Measurements from ENCODE around the gene NGB. TPM values are rescaled to one million over a fixed set of nuclear protein-coding genes. Genes with fewer than 3 reads are reported as not detected.

NGB gene
- total RNA-seq, 1 experiment from 2014 or later = not detected

DNA sequence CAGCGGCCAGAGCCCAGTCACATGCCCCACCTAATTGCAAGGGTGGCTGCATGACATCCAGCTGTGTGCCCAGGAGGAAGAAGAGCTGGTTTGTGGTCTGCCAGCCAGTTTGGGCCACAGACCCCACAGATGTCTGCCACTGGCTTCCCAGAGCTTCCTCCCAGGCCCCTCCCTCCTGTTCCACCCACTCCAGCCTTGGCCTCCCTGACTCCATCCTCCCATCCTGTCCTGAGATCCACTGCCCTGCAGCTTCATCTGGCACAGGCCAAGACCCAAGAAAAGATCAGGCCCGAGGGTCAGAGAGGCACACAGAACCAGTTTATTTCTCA is 5.9 kb downstream of the NGB start:
- no peak for DNase-seq (ENCODE audit: low spot score)

DNA sequence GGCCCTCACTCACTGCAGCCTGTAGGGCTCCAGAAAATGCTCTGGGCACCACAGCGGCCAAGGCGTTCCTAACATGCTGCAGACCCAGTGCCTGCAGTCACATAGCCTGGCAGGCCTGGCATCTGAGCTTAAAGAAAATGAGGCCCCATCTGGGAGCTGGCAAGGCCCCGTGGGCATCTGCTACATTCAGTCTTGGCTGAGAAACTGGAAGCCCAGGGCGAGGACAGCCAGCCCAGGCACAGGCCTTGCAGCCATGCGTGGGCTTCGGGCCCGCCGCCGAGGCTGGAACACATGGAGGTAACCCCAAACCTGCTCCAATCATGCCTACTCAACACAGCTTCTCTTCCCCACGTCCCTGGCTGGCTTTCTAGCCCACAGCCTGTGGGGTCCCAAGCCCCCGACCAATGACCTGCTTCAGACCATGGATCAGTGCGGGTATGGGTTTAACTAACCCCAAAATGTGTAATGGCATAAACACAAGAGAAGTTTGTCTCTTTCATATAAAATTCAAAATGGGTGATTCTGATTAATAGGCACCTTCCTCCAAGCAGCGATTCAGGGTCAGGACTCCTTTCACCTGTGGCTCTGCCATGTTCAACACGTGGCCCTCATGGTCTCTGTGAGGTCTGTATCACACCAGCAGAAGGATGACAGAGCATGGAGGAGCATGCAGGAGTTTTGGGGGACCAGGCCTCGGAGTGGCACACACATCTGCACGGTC is 6.4 kb downstream of the NGB start:
- DNase-seq (ENCODE audit: low spot score) = no peak

DNA sequence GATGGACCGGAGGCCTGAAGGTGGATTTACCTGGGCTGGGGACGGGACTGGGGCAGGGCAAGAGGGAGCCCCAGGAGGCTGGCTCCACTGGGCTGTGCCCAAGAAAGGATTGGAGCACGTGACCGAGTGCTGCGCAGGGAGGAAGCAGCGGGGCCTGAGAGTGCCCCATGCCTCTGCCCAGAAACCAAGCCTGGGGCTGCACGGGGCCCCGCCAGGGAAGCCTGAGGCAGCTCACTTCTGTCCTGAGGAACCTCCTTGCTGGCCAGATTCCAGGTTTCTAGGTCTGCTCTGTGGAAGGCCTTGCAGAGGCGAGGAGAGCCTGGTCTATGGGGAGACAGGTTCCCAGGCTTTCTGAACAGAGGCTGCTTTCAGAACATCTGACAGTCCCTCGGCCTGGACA is 10.4 kb downstream of the NGB start:
- no peak for DNase-seq (ENCODE audit: low spot score)

DNA sequence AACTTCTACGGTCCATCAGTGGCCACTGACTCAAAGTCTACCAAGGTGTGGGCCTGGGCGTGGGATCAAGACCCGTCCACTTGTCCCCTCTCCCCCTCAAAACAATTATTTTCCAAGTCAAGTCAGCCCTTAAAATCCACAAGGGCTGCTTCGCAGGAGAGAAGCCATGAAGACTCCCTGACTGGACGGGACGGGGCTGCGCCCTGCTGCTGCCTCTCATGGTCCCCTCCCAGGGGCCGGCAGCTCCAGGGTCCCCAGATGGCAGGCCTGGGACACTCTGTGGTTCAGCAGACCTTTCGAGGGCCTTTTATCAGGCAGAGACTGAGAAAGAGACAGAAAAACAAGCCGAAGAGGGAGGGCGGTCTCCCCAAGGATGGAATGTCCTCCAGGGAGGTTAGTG is 10.8 kb downstream of the NGB start:
- DNase-seq (ENCODE audit: low spot score) = no peak

DNA sequence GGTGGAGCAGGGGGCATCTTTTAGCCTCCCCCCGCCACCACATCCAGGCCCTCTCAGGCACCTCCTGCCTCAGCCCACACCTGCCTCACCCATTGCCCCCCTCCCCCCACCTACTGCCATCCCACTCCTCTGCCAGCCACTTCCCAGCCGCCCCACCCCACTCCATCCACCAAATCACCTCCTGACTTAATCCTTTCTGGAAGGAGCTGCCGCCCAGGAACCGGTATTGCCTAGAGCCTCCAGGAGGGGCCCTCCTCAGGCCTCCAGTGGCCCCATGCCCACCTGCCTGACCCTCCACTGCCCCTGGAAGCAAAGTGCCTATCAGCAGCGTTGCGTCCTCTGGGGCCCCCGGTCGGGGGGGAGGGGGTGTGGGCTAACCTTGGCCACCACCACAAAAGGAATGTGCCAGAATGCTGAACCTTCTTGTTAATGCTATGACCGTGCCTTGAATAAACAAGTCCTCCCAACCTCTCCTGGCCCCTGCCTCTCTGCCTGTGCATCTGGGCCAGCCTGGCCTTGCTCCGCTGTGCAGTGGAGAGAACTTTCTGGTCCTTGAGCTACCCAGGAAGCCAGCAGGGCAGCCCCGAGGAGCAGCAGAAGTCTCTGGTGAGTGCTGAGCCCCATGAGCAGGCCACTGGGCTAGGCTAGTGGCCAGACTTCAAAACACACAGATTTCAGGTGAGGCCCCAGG is 11.8 kb downstream of the NGB start:
- no peak for DNase-seq (ENCODE audit: low spot score)

DNA sequence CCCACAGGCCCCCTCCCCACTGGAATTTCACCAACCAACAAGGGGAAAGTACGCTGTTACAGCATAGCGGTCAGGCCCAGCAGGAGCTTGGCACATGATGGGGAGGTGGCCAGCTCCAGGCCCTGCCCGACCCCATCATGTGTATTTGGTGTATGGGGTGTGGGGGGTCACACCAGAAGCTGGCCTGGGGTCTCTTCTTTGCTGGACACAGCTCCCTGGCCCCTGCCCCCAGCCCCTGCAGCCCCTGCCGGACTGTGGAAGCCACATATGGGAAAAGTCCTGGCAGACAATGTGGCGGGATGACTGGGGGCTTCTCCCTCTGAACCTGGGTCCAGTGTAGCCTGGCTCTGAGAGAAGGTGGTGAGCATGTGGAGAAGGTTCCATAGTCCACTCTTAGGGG is 12.4 kb downstream of the NGB start:
- no peak for DNase-seq (ENCODE audit: low spot score)

DNA sequence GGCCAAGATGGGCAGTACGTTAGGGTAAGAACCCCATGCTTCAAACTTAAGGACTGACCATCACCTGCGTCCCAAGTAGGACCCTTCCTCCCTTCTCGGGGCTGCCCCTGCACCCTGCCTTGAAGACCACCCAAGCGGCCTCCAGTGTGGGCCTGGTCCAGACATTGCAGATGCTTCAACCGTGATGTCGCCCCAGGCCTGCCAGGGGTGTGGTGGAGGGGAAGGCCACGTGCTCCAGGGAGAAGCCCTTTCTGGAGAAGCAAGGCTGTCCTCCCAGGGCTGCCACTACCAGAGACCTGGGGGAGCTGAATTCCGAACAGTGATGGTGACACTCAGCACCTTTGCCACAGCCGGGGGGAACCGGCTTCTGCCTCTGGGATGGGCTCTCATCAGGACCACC is 13.3 kb downstream of the NGB start:
- DNase-seq (ENCODE audit: low spot score) = no peak

DNA sequence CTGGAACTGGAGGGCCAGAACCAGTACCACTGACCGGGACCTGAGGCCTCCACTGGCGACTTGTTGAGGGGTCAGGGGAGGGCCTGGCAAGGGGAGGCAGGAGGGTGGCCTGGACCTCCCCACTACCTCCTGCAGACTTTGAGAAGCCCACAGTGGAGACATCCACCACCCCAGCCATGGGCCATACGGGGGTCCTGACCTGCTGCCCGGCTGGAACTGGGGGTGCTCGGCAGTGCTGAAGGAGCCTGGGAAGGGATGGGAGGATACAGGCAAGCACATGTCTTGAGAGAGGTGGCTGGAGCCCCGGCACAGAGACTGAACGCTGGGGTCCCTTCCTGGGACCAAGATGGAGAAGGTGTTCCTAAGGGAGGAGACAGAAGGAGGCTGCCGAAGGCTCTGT is 14.3 kb downstream of the NGB start:
- no peak for DNase-seq (ENCODE audit: low spot score)

DNA sequence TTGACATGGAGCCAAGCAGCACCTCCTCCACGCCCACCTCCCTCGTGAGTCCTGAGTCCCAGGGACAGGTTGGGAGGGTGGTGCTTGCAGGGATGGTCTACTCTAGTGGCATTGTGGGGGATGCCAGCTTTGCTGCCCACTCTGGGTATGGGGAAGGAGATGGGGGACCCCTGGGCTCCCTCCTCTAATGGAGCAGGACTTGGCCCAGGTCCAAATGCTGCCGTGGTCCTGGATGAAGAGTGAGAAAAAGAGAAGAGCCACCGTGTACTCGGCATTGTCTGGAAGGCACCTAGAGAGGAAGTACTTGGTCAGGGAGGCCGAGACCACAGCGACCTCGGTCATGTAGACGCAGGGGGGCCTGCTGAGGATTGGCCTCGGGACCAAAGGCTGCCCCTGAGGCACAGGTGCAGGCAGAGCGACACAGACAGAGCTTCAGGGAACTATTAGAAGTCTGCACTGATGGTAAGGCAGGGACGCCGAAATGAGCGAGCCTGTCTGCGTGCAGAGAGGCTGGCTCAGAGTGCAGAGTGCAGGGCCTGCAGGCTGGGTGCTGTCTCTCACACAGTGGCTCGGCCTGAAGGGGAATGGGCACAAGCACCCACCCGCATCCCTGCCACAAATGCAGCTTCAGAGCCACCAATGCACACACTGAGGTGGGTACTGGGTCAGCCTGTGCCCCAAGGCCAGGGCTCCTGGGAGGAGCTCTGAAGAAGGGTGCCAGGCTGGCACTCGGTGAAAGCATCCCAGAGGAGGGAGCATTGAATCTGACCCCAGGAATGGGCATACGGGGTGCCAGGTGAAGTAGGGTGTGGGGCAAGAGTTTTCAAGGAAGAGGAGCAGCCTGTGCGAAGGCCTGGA is 17.4 kb downstream of the NGB start:
- DNase-seq (ENCODE audit: low spot score) = no peak

DNA sequence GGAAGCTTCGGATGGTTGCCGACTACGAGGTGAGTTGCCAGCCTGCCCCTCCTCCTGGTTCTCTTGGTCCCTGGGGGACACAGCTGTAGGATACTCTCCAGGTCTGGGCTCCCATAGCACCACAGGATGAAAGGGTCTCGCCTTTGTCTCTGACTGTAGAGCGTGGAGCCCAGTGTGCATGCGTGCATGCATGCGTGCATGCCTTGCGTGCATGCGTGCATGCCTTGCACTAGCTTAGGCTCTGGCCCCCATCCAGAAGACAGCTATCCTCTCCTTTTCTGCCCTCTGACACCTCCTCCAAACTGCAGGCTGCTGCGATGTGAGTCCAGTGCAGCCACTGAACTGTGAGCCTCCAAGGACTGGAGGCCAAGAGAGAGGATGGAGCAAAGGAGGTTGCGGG is 19.1 kb downstream of the NGB start:
- DNase-seq (ENCODE audit: low spot score) = no peak

DNA sequence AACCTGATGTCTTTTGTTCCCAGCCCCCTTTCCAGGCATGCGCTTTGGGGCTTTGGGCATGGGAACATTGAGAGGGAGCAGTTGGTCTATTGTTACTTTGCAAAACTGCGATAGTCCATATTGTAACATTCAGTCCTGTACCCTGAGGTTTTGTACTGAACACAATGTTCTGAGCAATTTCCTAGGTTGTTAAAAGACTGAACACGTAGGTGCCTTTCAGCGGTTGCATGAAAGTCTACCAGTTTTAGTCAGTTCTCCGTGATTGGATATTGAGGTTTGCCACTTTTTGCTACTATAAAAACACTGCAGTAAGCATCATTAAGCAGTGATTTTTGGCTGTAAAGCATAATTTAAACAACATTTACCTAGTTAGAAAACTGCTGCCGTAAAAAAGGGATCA is 20.1 kb downstream of the NGB start:
- DNase-seq (ENCODE audit: low spot score) = no peak

DNA sequence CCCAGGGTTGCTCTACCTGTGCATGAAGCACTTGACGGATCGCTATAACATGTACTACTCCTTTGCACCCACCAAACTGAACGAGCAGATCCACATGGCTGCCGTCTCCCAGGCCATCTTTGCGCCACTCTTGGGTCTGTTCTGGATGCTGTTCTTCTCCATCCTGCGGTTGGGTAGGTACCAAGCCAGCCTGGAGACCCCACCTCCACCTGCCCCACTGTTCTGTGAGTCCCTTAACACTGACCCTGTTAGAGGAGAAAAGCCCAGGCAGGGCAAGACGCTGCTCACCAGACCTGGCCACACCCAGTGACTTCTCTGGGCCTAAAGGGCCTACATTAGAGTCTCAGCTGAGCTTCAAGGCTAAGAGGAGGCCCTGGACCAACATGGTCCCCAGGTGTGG is 21.7 kb downstream of the NGB start:
- DNase-seq (ENCODE audit: low spot score) = no peak

DNA sequence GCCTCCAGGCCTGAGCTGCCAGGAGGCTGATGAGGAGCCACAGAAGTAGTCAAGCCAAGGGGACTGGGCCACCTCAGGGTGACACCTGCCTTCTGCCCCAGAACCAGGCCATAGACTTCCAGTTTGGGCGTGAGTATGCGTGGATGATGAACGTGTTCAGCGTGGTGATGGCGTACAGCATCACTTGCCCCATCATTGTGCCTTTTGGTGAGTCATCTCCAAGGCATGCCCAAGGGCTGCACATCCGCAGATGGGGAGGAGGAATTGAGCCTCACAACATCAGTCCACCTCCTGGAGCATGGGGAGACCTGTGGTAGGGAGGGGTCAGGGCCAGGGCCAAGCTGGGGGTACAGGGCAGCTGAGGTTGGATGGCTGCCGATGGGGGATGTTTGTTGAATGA is 22.3 kb downstream of the NGB start:
- no peak for DNase-seq (ENCODE audit: low spot score)

DNA sequence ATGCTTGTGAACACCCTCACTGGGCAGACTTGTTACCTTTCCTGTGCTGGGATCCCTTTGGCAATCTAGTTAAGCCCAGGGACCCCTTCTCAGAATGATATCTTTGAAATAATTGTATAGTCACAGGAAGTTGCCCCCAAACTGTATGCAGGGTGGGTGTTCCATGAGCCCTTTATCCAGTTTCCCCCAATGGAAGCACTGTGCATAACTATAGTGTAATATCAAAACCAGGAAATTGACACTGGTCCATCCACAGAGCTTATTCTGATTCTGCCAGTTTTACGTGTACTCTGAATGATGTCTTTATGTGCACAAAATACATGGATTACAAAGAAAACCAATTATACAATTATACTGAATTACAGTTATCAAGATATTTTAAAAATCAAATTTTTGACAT is 24.2 kb downstream of the NGB start:
- DNase-seq (ENCODE audit: low spot score) = no peak

DNA sequence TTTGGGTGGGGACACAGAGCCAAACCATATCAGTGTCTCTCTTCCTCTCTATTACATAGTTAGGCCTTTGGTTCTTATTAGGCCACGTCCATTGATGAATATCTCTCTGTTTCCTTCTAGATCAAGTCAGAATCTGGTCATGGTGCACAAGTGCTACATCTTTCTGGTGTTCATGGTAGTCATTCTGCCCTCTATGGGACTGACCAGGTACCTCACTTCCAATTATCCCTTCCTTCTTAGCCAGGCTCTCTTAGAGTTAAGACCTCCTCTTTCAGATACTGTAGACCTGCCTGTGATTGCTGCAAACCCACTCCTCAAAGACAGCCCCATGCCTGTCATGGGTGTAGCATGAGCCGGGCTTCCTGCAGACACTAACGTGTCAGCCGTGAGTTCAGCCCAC is 25.2 kb downstream of the NGB start:
- no peak for DNase-seq (ENCODE audit: low spot score)

DNA sequence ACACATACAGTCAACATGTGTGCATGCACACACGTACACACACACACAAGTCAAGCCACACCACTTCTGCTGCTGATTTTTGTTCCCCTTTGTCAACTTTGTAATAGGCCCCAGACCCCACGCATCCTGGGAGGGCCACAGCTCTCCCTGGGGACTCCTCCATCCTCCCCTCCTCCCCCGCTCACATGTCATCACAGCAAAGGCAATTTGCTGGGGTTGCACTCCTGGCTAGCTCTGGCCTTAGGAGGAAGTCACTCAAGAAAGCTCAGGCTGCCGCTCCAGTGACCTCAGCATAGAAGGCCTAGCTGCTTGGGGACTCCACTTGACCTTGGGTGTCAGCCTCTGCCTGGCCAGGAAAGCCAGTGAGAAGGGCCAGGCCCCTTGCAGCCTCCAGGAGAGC is 27.2 kb downstream of the NGB start:
- DNase-seq (ENCODE audit: low spot score) = no peak

DNA sequence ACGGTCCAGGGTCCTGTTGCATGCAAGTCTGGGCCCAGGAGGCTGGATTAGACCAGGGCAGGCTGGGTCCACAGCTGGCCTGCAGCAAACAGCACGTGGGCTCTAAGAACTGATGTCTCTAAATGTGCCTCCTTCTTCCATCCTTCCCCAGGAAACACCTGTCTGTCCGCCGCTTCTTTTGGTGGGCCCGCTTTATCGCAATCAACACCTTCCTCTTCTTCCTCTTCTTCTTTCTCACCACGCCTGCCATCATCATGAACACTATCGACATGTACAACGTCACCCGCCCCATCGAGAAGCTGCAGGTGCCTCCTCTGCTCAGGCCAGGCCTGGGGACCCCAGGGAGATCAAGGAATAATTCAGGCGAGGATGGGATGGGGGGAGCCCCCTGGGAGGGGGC is 28.3 kb downstream of the NGB start:
- no peak for DNase-seq (ENCODE audit: low spot score)

DNA sequence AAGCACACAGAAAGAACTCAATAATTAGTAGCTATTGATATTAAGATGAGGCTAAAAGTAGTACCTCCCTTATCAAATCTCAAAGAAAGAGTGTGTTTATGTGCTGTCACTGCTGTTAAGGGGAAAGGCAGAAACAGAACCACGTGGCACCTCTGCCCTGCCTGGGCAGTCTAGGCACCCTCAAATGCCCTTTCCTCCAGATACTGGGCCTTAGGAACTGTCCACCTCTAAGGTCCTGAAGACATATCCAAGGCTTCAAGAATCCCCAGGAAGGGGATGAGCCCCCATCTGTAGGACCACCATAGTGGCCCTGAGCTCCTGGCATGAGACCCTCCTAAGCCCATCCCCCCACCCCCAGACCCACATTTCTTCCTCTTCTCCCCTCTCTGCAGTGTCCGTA is 29.1 kb downstream of the NGB start:
- no peak for DNase-seq (ENCODE audit: low spot score)

DNA sequence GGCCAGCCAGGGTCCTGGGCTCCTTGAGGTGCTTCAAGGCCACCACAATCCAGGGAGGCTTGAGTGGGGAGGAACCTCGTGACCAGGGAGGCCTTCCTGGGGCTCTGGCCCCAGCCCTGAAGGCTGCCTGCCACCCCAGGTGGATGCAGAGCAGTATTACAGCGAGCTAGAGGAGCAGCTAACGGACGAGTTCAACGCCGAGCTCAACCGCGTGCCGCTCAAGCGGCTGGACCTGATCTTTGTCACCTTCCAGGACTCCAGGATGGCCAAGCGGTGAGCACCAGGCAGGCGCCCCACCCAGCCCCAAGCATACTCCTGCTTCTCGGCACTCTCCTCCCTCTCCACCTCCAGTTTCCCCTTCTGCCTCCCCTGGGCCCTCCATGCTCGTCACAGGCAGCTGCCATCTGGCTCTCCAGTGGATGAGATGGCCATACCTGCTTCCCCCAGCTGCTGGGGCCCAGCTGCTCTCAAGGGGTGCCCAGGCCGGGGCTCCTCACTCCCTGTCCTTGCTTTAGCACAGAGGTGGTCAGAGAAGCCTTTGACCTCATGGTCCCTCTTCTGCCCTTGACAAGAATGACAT is 30.6 kb downstream of the NGB start:
- DNase-seq (ENCODE audit: low spot score) = no peak

DNA sequence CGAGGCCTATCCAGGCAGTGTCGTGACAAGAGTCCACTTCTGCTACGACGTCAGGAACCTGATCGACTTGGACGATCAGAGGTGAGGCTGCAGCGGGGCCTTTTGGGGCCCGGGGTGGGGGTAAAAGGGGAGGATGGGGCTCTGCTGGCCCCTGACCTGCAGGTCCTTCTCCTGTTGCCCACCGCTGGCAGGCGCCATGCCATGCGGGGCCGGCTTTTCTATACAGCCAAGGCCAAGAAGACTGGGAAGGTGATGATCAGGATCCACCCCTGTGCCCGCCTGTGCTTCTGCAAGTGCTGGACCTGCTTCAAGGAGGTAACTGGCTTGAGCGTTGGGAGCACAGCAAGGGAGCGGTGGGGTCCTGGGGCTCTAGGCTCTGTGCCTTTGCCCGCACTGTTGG is 31.6 kb downstream of the NGB start:
- no peak for DNase-seq (ENCODE audit: low spot score)

DNA sequence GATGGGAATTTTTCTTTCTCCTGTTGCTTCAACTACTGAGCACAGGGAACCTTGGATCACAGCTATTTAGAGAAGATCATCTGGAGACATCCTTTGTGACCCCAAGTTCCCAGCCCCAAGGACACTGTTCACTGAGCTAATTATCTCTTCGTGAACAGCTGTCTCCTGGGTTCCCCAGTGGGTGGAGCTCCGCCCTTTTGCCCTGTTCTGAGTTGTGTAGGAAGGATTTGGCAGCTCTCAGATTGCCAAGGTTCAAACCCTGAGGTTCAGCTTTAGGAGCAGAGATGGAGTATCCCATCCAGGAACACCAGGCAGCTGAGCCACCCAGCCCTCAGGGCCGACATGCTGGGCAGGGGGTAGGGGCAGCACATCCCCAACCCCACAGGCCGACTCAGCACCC is 32.0 kb downstream of the NGB start:
- no peak for DNase-seq (ENCODE audit: low spot score)

DNA sequence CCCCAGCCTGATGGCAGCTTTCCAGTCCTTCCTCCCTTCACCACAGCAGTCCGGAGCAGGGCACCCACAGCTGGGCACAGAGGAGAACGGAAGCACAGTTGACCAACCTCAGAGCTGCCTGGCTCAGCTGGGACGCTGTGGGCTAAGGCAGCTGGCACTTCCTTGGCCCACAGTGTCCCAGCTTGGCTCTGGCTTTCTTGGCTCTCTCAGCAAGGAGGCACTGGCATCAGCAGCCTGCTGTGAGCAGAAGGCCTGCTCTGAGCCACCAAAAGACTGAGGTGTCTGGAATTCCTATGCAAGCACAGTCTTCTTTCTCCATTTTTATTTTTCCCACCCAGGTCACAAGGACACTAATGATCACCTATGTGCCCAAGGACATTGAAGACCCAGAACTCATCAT is 32.6 kb downstream of the NGB start:
- no peak for DNase-seq (ENCODE audit: low spot score)

DNA sequence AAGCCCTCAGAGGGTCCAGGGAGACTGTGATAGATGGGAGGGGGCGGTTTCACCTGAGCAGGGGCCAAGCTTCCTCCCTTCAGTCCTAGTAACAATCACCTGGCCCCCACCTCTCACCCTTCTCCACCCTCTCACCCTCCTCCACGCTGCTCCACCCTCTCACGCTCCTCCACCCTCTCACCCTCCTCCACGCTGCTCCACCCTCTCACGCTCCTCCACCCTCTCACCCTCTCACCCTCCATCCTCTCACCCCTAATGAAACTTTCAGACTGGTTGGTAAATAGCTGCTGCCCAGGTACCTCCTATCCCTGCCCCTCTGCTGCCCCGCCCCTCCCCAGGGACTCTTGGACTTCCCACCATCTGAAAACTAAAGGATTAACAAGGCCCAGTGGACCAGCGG is 34.2 kb downstream of the NGB start:
- DNase-seq (ENCODE audit: low spot score) = no peak
